HEK293T (cell line): ENCODE results near the gene RITA1.

ENCODE experiments used
- BHLHE40 ChIP-seq: fragments of 450-650 bp; IDR thresholded peaks from 2 replicates; pipeline ENCODE4 v1.6.1; 2016; ENCODE audit warnings: mild to moderate bottlenecking, moderate library complexity, borderline replicate concordance
- ELF4 ChIP-seq: fragments of 450-650 bp; IDR thresholded peaks from 2 replicates; pipeline ENCODE4 v1.6.1; 2017; ENCODE audit warnings: antibody characterized with exemption
- FOXA1 ChIP-seq: fragments of 450-650 bp; IDR thresholded peaks from 2 replicates; pipeline ENCODE4 v1.6.1; 2016; ENCODE audit warnings: mild to moderate bottlenecking
- FOXK2 ChIP-seq: fragments of 450-650 bp; IDR thresholded peaks from 2 replicates; pipeline ENCODE4 v1.6.1; 2016; ENCODE audit warnings: mild to moderate bottlenecking
- FOXM1 ChIP-seq: fragments of 450-650 bp; IDR thresholded peaks from 2 replicates; pipeline ENCODE4 v1.6.1; 2017; ENCODE audit warnings: mild to moderate bottlenecking, borderline replicate concordance
- HDGF ChIP-seq: fragments of 450-650 bp; IDR thresholded peaks from 2 replicates; pipeline ENCODE4 v1.6.1; 2017; ENCODE audit warnings: antibody characterized with exemption, borderline replicate concordance
- NFRKB ChIP-seq: fragments of 450-650 bp; IDR thresholded peaks from 2 replicates; pipeline ENCODE4 v1.6.1; 2016; ENCODE audit warnings: mild to moderate bottlenecking, moderate library complexity
- PKNOX1 ChIP-seq: fragments of 450-650 bp; IDR thresholded peaks from 2 replicates; pipeline ENCODE4 v1.6.1; 2016
- SUZ12 ChIP-seq: fragments of 450-650 bp; IDR thresholded peaks from 2 replicates; pipeline ENCODE4 v1.6.1; 2016; ENCODE audit warnings: mild to moderate bottlenecking
- TARDBP ChIP-seq: fragments of 450-650 bp; IDR thresholded peaks from 2 replicates; pipeline ENCODE4 v1.6.1; 2016
- ZNF384 ChIP-seq: fragments of 450-650 bp; IDR thresholded peaks from 2 replicates; pipeline ENCODE4 v1.6.1; 2016

- TF ChIP-seq NFRKB (no peak), HDGF (no peak), SUZ12 (no peak), FOXK2 (no peak), FOXM1 (no peak), BHLHE40 (no peak), ZNF384 (no peak), TARDBP (no peak), PKNOX1 (no peak), FOXA1 (no peak), ELF4 (no peak)
Measured at GRCh38 chr12:113224955-113225354, 39.4 kb downstream of the RITA1 start.
